ENCODE data around the gene YY1.

GRCh38 chr14:100190126-100190525, 48.8 kb upstream of the YY1 start:
- no peak for TF ChIP-seq CTCF (IDR thresholded peaks at IDR 0.05)
- no peak for TF ChIP-seq POLR2A (IDR thresholded peaks at IDR 0.05)

Data from thyroid gland (tissue), 4 donors.